H9 (cell line): ENCODE results near the gene LYSET. TPM values are rescaled to one million over a fixed set of nuclear protein-coding genes. Genes with fewer than 3 reads are reported as not detected.
A peak's percentile ranks its signal among the peaks of the same experiment; 100 is the strongest.

ENCODE experiments used
- DNase-seq: peaks from one replicate; pipeline ENCODE4 v3.0.0-alpha.2; 2017
- H2AFZ ChIP-seq: one replicate; pipeline ENCODE4 v1.6.1; 2013; ENCODE audit warnings: mild to moderate bottlenecking, low read length, control low read depth, moderate library complexity
- H2AK5ac ChIP-seq: 2 replicates; pipeline ENCODE4 v1.6.1; 2013; ENCODE audit warnings: low read length, control low read depth, mixed read lengths; ENCODE audit not compliant: insufficient read length
- H2BK120ac ChIP-seq: one replicate; pipeline ENCODE4 v1.6.1; 2013; ENCODE audit warnings: low read depth, mild to moderate bottlenecking, low read length, control low read depth, inconsistent platforms; ENCODE audit not compliant: poor library complexity, severe bottlenecking
- H2BK12ac ChIP-seq: 2 replicates; pipeline ENCODE4 v1.6.1; 2013; ENCODE audit warnings: low read length, control low read depth, mixed read lengths, low read depth; ENCODE audit not compliant: insufficient read length
- H2BK15ac ChIP-seq: 2 replicates; pipeline ENCODE4 v1.6.1; 2013; ENCODE audit warnings: low read depth, low read length, control low read depth
- H2BK20ac ChIP-seq: one replicate; pipeline ENCODE4 v1.6.1; 2013; ENCODE audit warnings: low read depth, mild to moderate bottlenecking, low read length, control low read depth, inconsistent platforms; ENCODE audit not compliant: poor library complexity, severe bottlenecking
- H2BK5ac ChIP-seq: 2 replicates; pipeline ENCODE4 v1.6.1; 2013; ENCODE audit warnings: low read length, control low read depth, mixed read lengths; ENCODE audit not compliant: insufficient read length
- H3K14ac ChIP-seq: 2 replicates; pipeline ENCODE4 v1.6.1; 2013; ENCODE audit warnings: low read length, control low read depth; ENCODE audit not compliant: insufficient read depth
- H3K18ac ChIP-seq: 2 replicates; pipeline ENCODE4 v1.6.1; 2013; ENCODE audit warnings: low read depth, mild to moderate bottlenecking, mixed read lengths, low read length, control low read depth; ENCODE audit not compliant: insufficient read length
- H3K23ac ChIP-seq: 2 replicates; pipeline ENCODE4 v1.6.1; 2013; ENCODE audit warnings: low read length, control low read depth, mixed read lengths, low read depth; ENCODE audit not compliant: insufficient read length
- H3K23me2 ChIP-seq: 2 replicates; pipeline ENCODE4 v1.6.1; 2013; ENCODE audit warnings: low read depth, mild to moderate bottlenecking, mixed read lengths, low read length, control low read depth; ENCODE audit not compliant: insufficient read length, poor library complexity, severe bottlenecking
- H3K27ac ChIP-seq: 2 replicates; pipeline ENCODE4 v1.5.1; 2013; ENCODE audit warnings: low read length, control low read depth, mixed read lengths, low read depth; ENCODE audit not compliant: insufficient read length
- H3K27me3 ChIP-seq: 2 replicates; pipeline ENCODE4 v1.6.1; 2013; ENCODE audit warnings: low read length, control low read depth, inconsistent platforms; ENCODE audit not compliant: insufficient read depth
- H3K4ac ChIP-seq: 2 replicates; pipeline ENCODE4 v1.6.1; 2013; ENCODE audit warnings: low read depth, mild to moderate bottlenecking, control low read depth, inconsistent platforms, low read length, moderate library complexity
- H3K4me1 ChIP-seq: 2 replicates; pipeline ENCODE4 v1.6.1; 2013; ENCODE audit warnings: low read length, control low read depth, inconsistent platforms; ENCODE audit not compliant: insufficient read depth
- H3K4me2 ChIP-seq: 2 replicates; pipeline ENCODE4 v1.6.1; 2013; ENCODE audit warnings: low read length, control low read depth, mixed read lengths; ENCODE audit not compliant: insufficient read length, insufficient read depth
- H3K56ac ChIP-seq: 2 replicates; pipeline ENCODE4 v1.6.1; 2013; ENCODE audit warnings: low read depth, mild to moderate bottlenecking, mixed read lengths, low read length, control low read depth; ENCODE audit not compliant: insufficient read length
- H3K79me1 ChIP-seq: 2 replicates; pipeline ENCODE4 v1.6.1; 2013; ENCODE audit warnings: low read depth, mild to moderate bottlenecking, moderate library complexity, low read length, control low read depth, inconsistent platforms; ENCODE audit not compliant: insufficient read depth, poor library complexity, severe bottlenecking
- H3K79me2 ChIP-seq: 2 replicates; pipeline ENCODE4 v1.6.1; 2013; ENCODE audit warnings: low read length, control low read depth, inconsistent platforms; ENCODE audit not compliant: insufficient read depth
- H3K9ac ChIP-seq: 2 replicates; pipeline ENCODE4 v1.6.1; 2013; ENCODE audit warnings: low read length, control low read depth, mixed read lengths; ENCODE audit not compliant: insufficient read length; ENCODE audit errors: extremely low read depth
- H3K9me3 ChIP-seq: one replicate; pipeline ENCODE4 v1.6.1; 2013; ENCODE audit warnings: low read depth, low read length, inconsistent platforms; ENCODE audit not compliant: control insufficient read depth
- H3T11ph ChIP-seq: one replicate; pipeline ENCODE4 v1.6.1; 2013; ENCODE audit warnings: mild to moderate bottlenecking, low read length, control low read depth, inconsistent platforms
- H4K20me1 ChIP-seq: one replicate; pipeline ENCODE4 v1.6.1; 2013; ENCODE audit not compliant: control insufficient read depth, insufficient read length, insufficient read depth
- H4K5ac ChIP-seq: 2 replicates; pipeline ENCODE4 v1.6.1; 2013; ENCODE audit warnings: low read depth, mild to moderate bottlenecking, mixed read lengths, low read length, control low read depth; ENCODE audit not compliant: insufficient read length
- H4K8ac ChIP-seq: replicated peaks from 2 replicates; pipeline ENCODE4 v1.6.1; 2013; ENCODE audit warnings: low read length, control low read depth, mixed read lengths, low read depth; ENCODE audit not compliant: insufficient read length
- H4K91ac ChIP-seq: 2 replicates; pipeline ENCODE4 v1.6.1; 2013; ENCODE audit warnings: low read depth, mild to moderate bottlenecking, moderate library complexity, mixed read lengths, low read length, control low read depth; ENCODE audit not compliant: insufficient read length
- H3K27ac Mint-ChIP-seq, 3 experiments: 2 replicates in 2 of 3; 3 replicates in 1 of 3; pipeline ENCODE4 v1.8.0; 2020 to 2021; ENCODE audit warnings: mixed read lengths in 3 of 3, mild to moderate bottlenecking in 1 of 3, moderate library complexity in 1 of 3
- H3K27me3 Mint-ChIP-seq: 2 replicates; pipeline ENCODE4 v1.8.0; 2021; ENCODE audit warnings: low read depth, mild to moderate bottlenecking, moderate library complexity, mixed read lengths
- H3K36me3 Mint-ChIP-seq, 3 experiments: 2 replicates in 2 of 3; 3 replicates in 1 of 3; pipeline ENCODE4 v1.8.0; 2020 to 2021; ENCODE audit warnings: low read depth in 3 of 3, mixed read lengths in 3 of 3; ENCODE audit not compliant: insufficient read depth in 1 of 3
- H3K4me1 Mint-ChIP-seq, 2 experiments: 2 replicates each; pipeline ENCODE4 v1.8.0; 2020; ENCODE audit warnings: mixed read lengths in 2 of 2
- H3K4me3 Mint-ChIP-seq, 2 experiments: 2 replicates in 1 of 2; 3 replicates in 1 of 2; pipeline ENCODE4 v1.8.0; 2020 to 2021; ENCODE audit warnings: mild to moderate bottlenecking in 2 of 2, mixed read lengths in 2 of 2, moderate library complexity in 1 of 2
- H3K9me3 Mint-ChIP-seq, 2 experiments: 2 replicates in 1 of 2; 3 replicates in 1 of 2; pipeline ENCODE4 v1.8.0; 2020; ENCODE audit warnings: mild to moderate bottlenecking in 2 of 2, mixed read lengths in 2 of 2, moderate library complexity in 1 of 2
- WGBS: extraction: QIAGEN DNeasy Blood & Tissue Kit; methylation state at CpG from one replicate; pipeline ENCODE4 v1.1.7; 2013; ENCODE audit warnings: missing lambda C conversion rate, low lambda C conversion rate, mixed read lengths; ENCODE audit not compliant: insufficient read length; ENCODE audit errors: extremely low coverage; 5-methylcytosine and 5-hydroxymethylcytosine counted together
- total RNA-seq: library from RNA; stranded (reverse); gene quantifications from 2 replicates; pipeline ENCODE4 v1.2.1, GENCODE V29; 2021
- TF ChIP-seq, protein P1 (sequence below): fragments of 200-600 bp; sonication (generic); conservative IDR thresholded peaks from 3 replicates; pipeline ENCODE4 v1.8.0; 2021; ENCODE audit warnings: antibody characterized with exemption, mild to moderate bottlenecking

The LYSET gene
- total RNA-seq, 1 experiment from 2014 or later, result 26.1 TPM

DNA sequence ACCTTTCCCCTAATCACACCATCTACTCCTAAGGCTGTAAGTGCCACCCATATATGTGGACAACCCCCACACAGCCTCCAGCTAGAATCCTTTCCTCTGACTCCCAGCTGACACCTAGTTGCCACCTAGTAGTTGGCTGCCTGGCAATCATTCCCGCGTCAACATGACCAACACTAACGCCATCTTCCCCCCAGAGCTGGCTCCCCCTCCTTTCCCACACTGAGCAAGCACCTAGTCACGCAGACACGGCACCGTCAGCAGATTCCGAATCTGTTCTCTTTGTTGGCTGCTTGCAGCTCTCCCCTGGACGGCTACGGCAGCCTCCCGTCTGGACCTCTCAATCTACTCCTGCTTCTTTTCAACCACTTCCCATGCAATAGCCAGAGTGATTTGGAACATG is 49.7 kb downstream of the LYSET start:
- H3K23me2 ChIP-seq, result no peaks in the 10 kb centered on the region
- no peak overlapping the region for H3K9ac ChIP-seq
- no peaks in the 10 kb centered on the region for H3K79me2 ChIP-seq

More for the DNA sequence above, 49.7 kb downstream of the LYSET start:
- no peaks in the 10 kb centered on the region for H3K9me3 ChIP-seq
- no peak overlapping the region for H3K18ac ChIP-seq
- no peak for DNase-seq
- H3K56ac ChIP-seq, result no peak overlapping the region
- H2AFZ ChIP-seq, result no peak overlapping the region
- H3K79me1 ChIP-seq, result no peaks in the 10 kb centered on the region
- H2BK5ac ChIP-seq, result no peak overlapping the region
- no peak overlapping the region for H3K23ac ChIP-seq
- Mint-ChIP-seq H3K27me3 (no peaks in the 10 kb centered on the region), H3K36me3 (peaks cover 0 to under 1% (median 0%) of the 10 kb centered on the region in 3 experiments; a peak in 1 of 7 replicates), H3K4me3 (no peak overlapping the region), H3K9me3 (no peaks in the 10 kb centered on the region), H3K4me1 (peaks cover 2 to 8% of the 10 kb centered on the region in 2 experiments; a peak in 3 of 4 replicates), H3K27ac (peak overlapping the region in 2 of 3 experiments; percentile 6 to 78; a peak in 3 of 7 replicates)
- no peak overlapping the region for H4K5ac ChIP-seq
- no peak overlapping the region for H4K8ac ChIP-seq
- H3K14ac ChIP-seq, result no peak overlapping the region
- H3K27me3 ChIP-seq, result no peaks in the 10 kb centered on the region
- H2BK20ac ChIP-seq, result no peak overlapping the region
- TF ChIP-seq, protein P1, sequence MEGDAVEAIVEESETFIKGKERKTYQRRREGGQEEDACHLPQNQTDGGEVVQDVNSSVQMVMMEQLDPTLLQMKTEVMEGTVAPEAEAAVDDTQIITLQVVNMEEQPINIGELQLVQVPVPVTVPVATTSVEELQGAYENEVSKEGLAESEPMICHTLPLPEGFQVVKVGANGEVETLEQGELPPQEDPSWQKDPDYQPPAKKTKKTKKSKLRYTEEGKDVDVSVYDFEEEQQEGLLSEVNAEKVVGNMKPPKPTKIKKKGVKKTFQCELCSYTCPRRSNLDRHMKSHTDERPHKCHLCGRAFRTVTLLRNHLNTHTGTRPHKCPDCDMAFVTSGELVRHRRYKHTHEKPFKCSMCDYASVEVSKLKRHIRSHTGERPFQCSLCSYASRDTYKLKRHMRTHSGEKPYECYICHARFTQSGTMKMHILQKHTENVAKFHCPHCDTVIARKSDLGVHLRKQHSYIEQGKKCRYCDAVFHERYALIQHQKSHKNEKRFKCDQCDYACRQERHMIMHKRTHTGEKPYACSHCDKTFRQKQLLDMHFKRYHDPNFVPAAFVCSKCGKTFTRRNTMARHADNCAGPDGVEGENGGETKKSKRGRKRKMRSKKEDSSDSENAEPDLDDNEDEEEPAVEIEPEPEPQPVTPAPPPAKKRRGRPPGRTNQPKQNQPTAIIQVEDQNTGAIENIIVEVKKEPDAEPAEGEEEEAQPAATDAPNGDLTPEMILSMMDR, result no peak
- H2BK120ac ChIP-seq, result no peak overlapping the region
- no peak overlapping the region for H3K4ac ChIP-seq
- H2BK12ac ChIP-seq, result no peak overlapping the region
- H3T11ph ChIP-seq, result no peak overlapping the region
- H2BK15ac ChIP-seq, result no peak overlapping the region
- no peak overlapping the region for H4K91ac ChIP-seq
- H4K20me1 ChIP-seq, result no peaks in the 10 kb centered on the region
- no peak overlapping the region for H3K27ac ChIP-seq
- H3K4me1 ChIP-seq, result no peaks in the 10 kb centered on the region
- no peak overlapping the region for H2AK5ac ChIP-seq
- no peak overlapping the region for H3K4me2 ChIP-seq
- WGBS, result no CpG with 5 or more reads among the region's 10 CpGs

Other genes with a start within 250 kb of the LYSET start
- gene ITPK1, start 69.4 kb upstream of the LYSET start, total RNA-seq, result 89.5 and 92.7 TPM in 2 replicates
- gene MOAP1, start 420 bp upstream of the LYSET start, total RNA-seq, result 13.6 and 14.7 TPM in 2 replicates
- gene GON7, start 21.7 kb downstream of the LYSET start, total RNA-seq, result 6.2 and 6.8 TPM in 2 replicates
- gene UBR7, start 21.9 kb downstream of the LYSET start, total RNA-seq, result 28.4 and 29.1 TPM in 2 replicates
- 42.4 and 44.1 TPM in 2 replicates for gene BTBD7, start 147.7 kb downstream of the LYSET start, total RNA-seq
- not detected in 2 replicates for gene COX8C, start 161.9 kb downstream of the LYSET start, total RNA-seq
- 2.8 and 3.0 TPM in 2 replicates for gene UNC79, start 245.6 kb downstream of the LYSET start, total RNA-seq